Measurements from ENCODE around the gene LRP1B. TPM values are rescaled to one million over a fixed set of nuclear protein-coding genes. Genes with fewer than 3 reads are reported as not detected.
"Not testable (repeated sequence)": the region's sequence is repeated elsewhere in the genome, so short reads cannot be mapped to it uniquely, and the experiment has no call there.

The LRP1B gene
- polyA plus RNA-seq, 3 donors, result 0.77 to 1.1 (median 1.1) TPM

DNA sequence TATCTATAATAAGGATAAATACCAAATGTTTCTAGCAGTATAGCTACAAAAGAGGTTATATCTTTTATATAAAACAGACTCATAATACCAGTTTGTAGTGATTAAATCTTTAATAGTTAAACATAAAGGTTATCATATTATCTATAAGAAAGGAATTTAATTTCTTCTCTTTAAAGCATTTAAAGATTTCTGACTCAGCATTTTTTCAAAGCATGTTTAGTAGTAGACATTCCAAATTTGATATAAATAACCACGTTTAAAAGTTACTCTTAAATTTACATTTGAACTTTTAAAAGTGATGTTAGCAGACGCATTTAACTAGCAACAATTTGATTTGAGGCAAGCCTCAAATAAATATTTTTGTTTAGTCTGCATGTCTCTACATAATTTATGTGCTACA, 1842.6 kb downstream of the LRP1B start:
- DNase-seq (ENCODE audit: extremely low read depth in 1 of 11, low read depth in 9 of 11, low spot score in 4 of 11), result no peak

GRCh38 chr2:140286377-140286776, 1844.4 kb downstream of the LRP1B start:
- DNase-seq (ENCODE audit: extremely low read depth in 1 of 11, low read depth in 9 of 11, low spot score in 4 of 11), result no peak

DNA sequence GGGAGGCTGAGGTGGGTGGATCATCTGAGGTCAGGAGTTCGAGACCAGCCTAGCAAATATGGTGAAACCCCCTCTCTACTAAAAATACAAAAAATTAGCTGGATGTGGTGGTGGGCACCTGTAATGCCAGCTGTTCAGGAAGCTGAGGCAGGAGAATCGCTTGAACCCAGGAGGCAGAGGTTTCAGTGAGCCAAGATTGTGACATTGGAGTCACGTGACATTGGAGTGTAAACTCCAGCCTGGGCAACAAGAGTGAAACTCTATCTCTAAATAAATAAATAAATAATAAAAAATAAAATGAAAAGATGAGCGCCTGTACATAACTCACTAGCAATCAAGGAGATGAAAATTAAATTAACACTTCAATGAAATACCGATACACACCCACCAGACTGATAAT, 1853.5 kb downstream of the LRP1B start:
- not testable (repeated sequence) for DNase-seq (ENCODE audit: extremely low read depth in 1 of 11, low read depth in 9 of 11, low spot score in 4 of 11)

DNA sequence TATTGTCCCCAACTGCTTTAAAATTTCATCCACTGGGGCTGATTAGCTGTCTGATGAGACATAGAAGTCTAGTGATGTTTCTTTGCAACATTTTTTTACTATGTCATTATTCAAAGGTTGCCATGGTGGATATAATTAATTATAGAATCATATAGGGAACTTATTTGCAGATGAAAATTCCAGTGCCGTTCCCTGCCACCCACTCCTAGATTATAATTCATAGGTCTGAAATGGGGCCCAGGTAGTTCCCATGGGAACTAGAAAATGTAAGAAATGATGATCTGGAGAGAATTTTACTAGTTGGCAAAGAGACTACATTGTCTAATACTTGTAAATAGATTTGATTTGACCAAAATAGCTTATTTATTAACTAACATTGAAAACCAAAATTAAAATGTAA, 1854.2 kb downstream of the LRP1B start:
- DNase-seq (ENCODE audit: extremely low read depth in 1 of 11, low read depth in 9 of 11, low spot score in 4 of 11), result no peak

DNA sequence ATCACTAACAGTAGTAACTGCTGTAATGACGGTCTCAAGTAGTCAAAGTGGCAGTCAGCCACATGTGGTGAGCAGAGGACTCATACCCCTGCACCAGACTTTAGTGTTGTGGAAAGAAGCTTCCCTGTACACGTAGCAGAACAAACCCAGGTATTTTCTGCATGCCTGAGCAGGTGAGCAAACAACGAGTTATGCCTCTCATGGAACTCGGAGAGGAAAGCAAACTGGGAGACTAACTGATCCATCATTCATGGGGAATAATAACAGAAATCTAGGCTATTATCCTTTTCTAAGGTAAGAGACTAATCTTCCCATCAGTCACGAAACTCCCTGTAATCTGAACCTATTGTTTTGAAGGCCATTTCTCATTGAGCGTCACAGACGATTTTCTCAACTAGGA, 1855.4 kb downstream of the LRP1B start:
- no peak for DNase-seq (ENCODE audit: extremely low read depth in 1 of 11, low read depth in 9 of 11, low spot score in 4 of 11)

DNA sequence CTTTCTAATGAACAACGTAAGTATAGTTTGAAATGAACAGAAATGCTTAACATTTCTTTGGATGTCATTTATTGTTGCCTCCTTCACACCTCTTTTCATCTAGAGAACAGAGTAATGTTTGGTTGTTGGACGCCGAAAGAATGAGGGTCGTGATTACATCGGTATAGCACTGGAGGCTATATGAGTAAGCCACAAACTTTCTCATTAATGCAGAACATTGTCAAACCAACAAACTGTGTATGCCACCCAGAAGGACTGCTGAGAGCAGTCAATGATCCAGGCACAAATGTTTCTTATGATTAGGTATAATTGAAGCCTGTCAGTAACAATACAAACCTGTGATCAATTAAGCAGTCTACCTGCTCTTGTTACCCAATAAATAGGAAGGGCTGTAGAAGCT, 1855.9 kb downstream of the LRP1B start:
- no peak for DNase-seq (ENCODE audit: extremely low read depth in 1 of 11, low read depth in 9 of 11, low spot score in 4 of 11)

GRCh38 chr2:140273958-140274357, 1856.9 kb downstream of the LRP1B start:
- DNase-seq (ENCODE audit: extremely low read depth in 1 of 11, low read depth in 9 of 11, low spot score in 4 of 11), result no peak

- no peak for DNase-seq (ENCODE audit: extremely low read depth in 1 of 11, low read depth in 9 of 11, low spot score in 4 of 11)
These were observed 1857.4 kb downstream of the LRP1B start for GRCh38 chr2:140273408-140273807.

GRCh38 chr2:140270224-140270623, 1860.6 kb downstream of the LRP1B start:
- no peak for DNase-seq (ENCODE audit: extremely low read depth in 1 of 11, low read depth in 9 of 11, low spot score in 4 of 11)

- DNase-seq (ENCODE audit: extremely low read depth in 1 of 11, low read depth in 9 of 11, low spot score in 4 of 11), result peak in 8 of 11 donors; percentile 5 to 30 (median 10)
These were observed 1861.8 kb downstream of the LRP1B start for GRCh38 chr2:140269000-140269399.

GRCh38 chr2:140262908-140263307, 1867.9 kb downstream of the LRP1B start:
- no peak for DNase-seq (ENCODE audit: extremely low read depth in 1 of 11, low read depth in 9 of 11, low spot score in 4 of 11)

GRCh38 chr2:140257692-140258300, 1873.0 kb downstream of the LRP1B start:
- DNase-seq (ENCODE audit: extremely low read depth in 1 of 11, low read depth in 9 of 11, low spot score in 4 of 11), result no peak

DNA sequence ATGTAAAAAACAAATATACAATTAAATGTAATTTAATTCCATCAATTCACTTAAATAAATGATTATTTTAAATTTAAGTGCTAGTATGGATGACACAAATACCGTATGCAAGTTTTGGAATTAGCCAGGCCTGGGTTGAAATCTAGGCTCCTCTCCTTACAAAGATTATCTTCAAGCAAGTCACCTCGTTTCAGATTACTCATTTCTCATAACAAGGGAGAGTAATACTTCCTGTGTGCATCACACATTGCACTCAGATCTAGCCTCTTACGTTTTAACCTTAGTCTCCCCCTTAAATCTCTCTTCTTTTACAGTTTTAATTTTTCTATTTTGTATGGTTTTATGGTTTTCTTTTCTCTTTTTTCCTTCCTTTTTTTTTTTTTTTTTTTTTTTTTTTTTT, 1874.7 kb downstream of the LRP1B start:
- DNase-seq (ENCODE audit: extremely low read depth in 1 of 11, low read depth in 9 of 11, low spot score in 4 of 11), result no peak

DNA sequence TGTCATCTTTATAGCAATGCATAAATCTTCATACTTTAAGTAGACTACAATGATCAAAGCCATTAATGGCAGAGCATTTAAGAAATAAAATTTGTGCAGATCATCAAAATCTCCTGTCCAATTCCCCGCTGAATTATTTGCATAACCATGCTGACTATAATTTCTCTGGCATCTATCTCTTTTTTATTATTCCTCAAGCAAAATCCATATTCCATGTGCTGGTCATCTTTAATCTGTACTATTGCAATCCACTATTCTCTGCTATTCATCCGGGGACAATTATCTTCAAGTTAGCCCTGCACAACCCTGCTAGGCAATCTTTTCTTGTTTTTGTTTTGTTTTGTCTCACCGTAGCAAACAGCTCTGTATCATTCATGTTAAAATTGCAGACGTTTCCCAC, 1881.0 kb downstream of the LRP1B start:
- no peak for DNase-seq (ENCODE audit: extremely low read depth in 1 of 11, low read depth in 9 of 11, low spot score in 4 of 11)

DNA sequence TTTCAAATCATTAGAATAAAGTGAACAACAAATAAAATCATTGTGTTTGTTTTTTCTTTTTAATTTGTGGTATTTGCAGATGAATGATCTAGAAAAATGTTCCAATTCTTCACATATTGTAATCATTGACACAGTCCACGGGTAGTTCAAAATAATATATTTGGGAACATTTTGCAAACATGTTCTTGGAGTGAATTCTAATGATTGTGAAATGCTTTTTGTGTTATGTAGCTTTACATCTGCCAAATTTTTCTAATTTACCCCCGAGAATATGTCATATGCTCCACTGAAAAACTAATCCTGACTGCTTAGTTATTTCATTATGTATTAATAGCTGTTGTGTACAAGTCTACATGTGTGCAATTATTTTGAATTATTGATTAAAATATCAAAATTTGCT, 1882.2 kb downstream of the LRP1B start:
- DNase-seq (ENCODE audit: extremely low read depth in 1 of 11, low read depth in 9 of 11, low spot score in 4 of 11), result no peak

DNA sequence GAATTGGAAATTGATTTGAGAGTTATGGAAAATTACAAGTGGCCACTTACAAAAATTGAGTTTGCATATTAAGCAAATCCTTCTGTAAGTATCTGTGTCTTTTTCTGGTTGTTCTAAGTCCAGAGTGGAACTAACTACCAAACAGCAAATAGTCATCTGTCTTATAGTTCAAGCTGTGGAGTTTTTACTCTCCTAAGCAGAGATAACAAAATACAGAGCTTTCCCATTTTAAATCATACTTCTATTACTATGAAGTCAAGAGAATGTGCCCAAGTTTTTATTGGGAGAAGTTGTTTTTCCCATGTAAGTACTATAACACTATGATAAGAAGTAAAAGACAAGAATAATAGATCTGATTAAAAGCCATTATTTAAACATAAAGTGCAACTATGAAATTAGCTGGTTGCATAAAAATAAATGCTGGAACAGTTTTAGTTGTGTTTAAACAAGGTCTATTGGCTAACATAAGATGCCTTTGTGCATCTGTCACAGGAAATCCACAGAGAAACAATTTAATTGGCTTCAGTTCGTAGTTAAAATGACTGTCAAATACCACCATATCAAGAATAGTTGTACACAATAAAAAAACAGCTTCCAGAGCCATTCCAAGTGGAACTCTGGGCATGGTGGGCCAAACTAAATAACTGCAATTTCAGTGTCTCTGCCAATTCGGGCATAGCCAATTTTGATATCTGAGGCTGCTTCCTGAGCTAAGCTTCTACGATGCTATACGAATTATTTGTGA, 1883.2 kb downstream of the LRP1B start:
- no peak for DNase-seq (ENCODE audit: extremely low read depth in 1 of 11, low read depth in 9 of 11, low spot score in 4 of 11)

DNA sequence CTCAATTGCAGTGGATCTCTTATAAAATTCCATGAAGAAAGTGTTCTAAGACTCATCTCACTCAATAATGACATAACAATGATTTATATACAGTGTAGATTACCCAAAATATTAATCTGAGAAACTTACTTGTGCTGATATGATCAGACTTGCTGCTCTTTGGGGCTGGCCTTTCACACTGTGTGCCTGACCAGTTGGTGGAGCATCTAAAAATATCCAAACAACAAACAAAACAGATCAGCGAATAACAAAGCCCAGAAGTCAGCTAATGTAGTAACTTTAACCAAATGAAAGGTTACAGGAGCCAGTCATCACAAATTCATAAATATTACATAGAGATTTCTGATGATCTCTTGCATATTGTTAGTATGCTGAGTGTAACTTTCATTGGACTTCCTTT, 1883.9 kb downstream of the LRP1B start:
- no peak for DNase-seq (ENCODE audit: extremely low read depth in 1 of 11, low read depth in 9 of 11, low spot score in 4 of 11)

- no peak for DNase-seq (ENCODE audit: extremely low read depth in 1 of 11, low read depth in 9 of 11, low spot score in 4 of 11)
These were observed 1884.8 kb downstream of the LRP1B start for GRCh38 chr2:140246058-140246457.

- DNase-seq (ENCODE audit: extremely low read depth in 1 of 11, low read depth in 9 of 11, low spot score in 4 of 11), result no peak
These were observed 1887.9 kb downstream of the LRP1B start for GRCh38 chr2:140242889-140243288.

DNA sequence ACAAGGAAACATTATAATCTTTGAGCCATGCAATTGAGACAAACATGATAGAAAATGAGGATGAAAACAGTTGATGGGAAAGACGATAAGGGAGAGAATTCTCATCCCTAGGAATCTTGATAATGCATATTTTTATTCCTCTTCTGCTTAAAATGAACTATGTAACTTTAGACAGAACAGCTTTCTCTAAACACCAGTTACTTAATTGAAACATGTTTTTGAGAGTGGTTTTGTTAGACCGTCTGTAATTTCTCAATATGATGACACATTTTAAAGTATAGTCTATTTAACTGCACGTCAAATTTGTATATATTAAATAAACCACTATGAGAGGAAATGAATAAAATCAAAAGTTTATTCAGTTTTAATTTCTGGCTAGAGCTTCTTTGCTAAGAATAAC, 1896.7 kb downstream of the LRP1B start:
- no peak for DNase-seq (ENCODE audit: extremely low read depth in 1 of 11, low read depth in 9 of 11, low spot score in 4 of 11)

DNA sequence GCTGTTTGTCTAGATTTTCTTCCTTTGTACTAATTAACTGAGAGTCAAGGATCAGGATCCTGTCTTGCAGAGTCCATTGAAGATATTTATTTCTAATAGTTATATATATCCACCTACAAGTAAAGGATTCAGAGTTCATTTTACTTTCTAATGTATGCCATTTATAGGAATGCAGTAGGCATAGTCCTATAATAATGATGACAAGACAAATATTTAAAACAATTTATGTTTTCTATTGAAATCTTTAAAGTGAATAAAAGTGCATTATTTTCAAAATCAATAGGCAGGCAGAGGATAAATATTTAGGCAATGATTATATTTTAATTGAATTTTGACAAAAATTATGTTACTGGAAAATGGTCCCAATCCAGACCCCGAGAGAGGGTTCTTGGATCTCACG, 1919.9 kb downstream of the LRP1B start:
- no peak for DNase-seq (ENCODE audit: extremely low read depth in 1 of 11, low read depth in 9 of 11, low spot score in 4 of 11)
